H1 (cell line): ENCODE data around the gene TELO2. TPM values are rescaled to one million over a fixed set of nuclear protein-coding genes. Genes with fewer than 3 reads are reported as not detected.
A peak's percentile ranks its signal among the peaks of the same experiment; 100 is the strongest.

ENCODE experiments used
- CTCF ChIA-PET: fragments of 300-600 bp; sonication (Branson Sonifier 250); formaldehyde crosslinking; loops from one replicate; lab custom pipeline; 2021; ENCODE audit not compliant: partially characterized antibody; lab: Charles Lee
- POLR2A ChIA-PET: fragments of 300-600 bp; sonication (Branson Sonifier 250); formaldehyde crosslinking; loops from one replicate; lab custom pipeline; 2021; ENCODE audit warnings: inconsistent platforms; ENCODE audit not compliant: partially characterized antibody; lab: Charles Lee
- DNase-seq, 2 experiments: peaks; one replicate each; pipeline versions ENCODE4 v3.0.0 to v3.0.0-alpha.2; 2010 to 2022; ENCODE audit warnings: low spot score in 2 of 2, low read depth in 1 of 2, mixed read lengths in 1 of 2
- FAIRE-seq: peaks from 2 replicates; lab custom pipeline; 2011; peaks lifted over from hg19 to GRCh38; lab: Jason Lieb, UNC
- H2AFZ ChIP-seq: 2 replicates; pipeline ENCODE4 v1.8.1; 2012; ENCODE audit warnings: low read length, inconsistent platforms
- H2AK5ac ChIP-seq: 2 replicates; pipeline ENCODE4 v1.6.1; 2013; ENCODE audit warnings: low read depth, low read length
- H2BK120ac ChIP-seq: replicated peaks from 2 replicates; pipeline ENCODE3; 2013; ENCODE audit warnings: low read depth, low read length, inconsistent platforms
- H2BK12ac ChIP-seq: 2 replicates; pipeline ENCODE4 v1.6.1; 2013; ENCODE audit warnings: low read depth, low read length
- H2BK15ac ChIP-seq: 2 replicates; pipeline ENCODE4 v1.6.1; 2013; ENCODE audit warnings: low read length
- H2BK20ac ChIP-seq: 2 replicates; pipeline ENCODE4 v1.6.1; 2013; ENCODE audit warnings: low read length
- H2BK5ac ChIP-seq: 2 replicates; pipeline ENCODE4 v1.6.1; 2013; ENCODE audit warnings: low read depth, low read length
- H3K14ac ChIP-seq: 2 replicates; pipeline ENCODE4 v1.6.1; 2013; ENCODE audit warnings: inconsistent platforms; ENCODE audit not compliant: insufficient read length
- H3K18ac ChIP-seq: 2 replicates; pipeline ENCODE4 v1.6.1; 2013; ENCODE audit warnings: low read length; ENCODE audit errors: extremely low read depth
- H3K23ac ChIP-seq: 2 replicates; pipeline ENCODE4 v1.6.1; 2013; ENCODE audit warnings: inconsistent platforms; ENCODE audit not compliant: insufficient read length
- H3K23me2 ChIP-seq: 2 replicates; pipeline ENCODE4 v1.6.1; 2013; ENCODE audit warnings: low read depth, low read length
- H3K27ac ChIP-seq: 2 replicates; pipeline ENCODE4 v1.6.1; 2011; ENCODE audit warnings: low read depth, low read length, inconsistent platforms
- H3K27me3 ChIP-seq, 4 experiments: replicated peaks in 1 of 4; 1 replicate in 1 of 4; 2 replicates in 3 of 4; pipeline versions ENCODE4 v1.6.1 to v1.8.1; 2011 to 2013; ENCODE audit warnings: low read length in 3 of 4, mild to moderate bottlenecking in 3 of 4, inconsistent platforms in 2 of 4, mixed read lengths in 2 of 4, moderate library complexity in 1 of 4; ENCODE audit not compliant: control insufficient read depth in 3 of 4, insufficient read depth in 3 of 4; ENCODE audit errors: extremely low read depth in 1 of 4
- H3K36me3 ChIP-seq, 4 experiments: 2 replicates each; pipeline versions ENCODE4 v1.6.1 to v1.8.1; 2011 to 2013; ENCODE audit warnings: mild to moderate bottlenecking in 4 of 4, low read length in 3 of 4, moderate library complexity in 2 of 4, control low read depth in 1 of 4, inconsistent platforms in 1 of 4; ENCODE audit not compliant: insufficient read depth in 4 of 4, control insufficient read depth in 2 of 4
- H3K4ac ChIP-seq: replicated peaks from 2 replicates; pipeline ENCODE3; 2013; ENCODE audit warnings: low read length, low read depth, mixed read lengths, inconsistent platforms; ENCODE audit not compliant: insufficient read length
- H3K4me1 ChIP-seq, 4 experiments: replicated peaks in 1 of 4; 1 replicate in 1 of 4; 2 replicates in 3 of 4; pipeline versions ENCODE4 v1.6.1 to v1.8.1; 2011 to 2013; ENCODE audit warnings: low read length in 3 of 4, inconsistent platforms in 2 of 4, mixed read lengths in 1 of 4; ENCODE audit not compliant: insufficient read depth in 4 of 4, control insufficient read depth in 3 of 4
- H3K4me2 ChIP-seq, 2 experiments: 2 replicates each; pipeline versions ENCODE4 v1.6.1 to v1.8.1; 2011 to 2013; ENCODE audit warnings: low read depth in 2 of 2, low read length in 2 of 2, control low read depth in 1 of 2, inconsistent platforms in 1 of 2, mild to moderate bottlenecking in 1 of 2; ENCODE audit not compliant: insufficient read depth in 1 of 2
- H3K4me3 ChIP-seq, 4 experiments: fragments of 200-600, 300-600 bp in 1 of 4; sonication (generic), shearing (Covaris generic), sonication (Bioruptor Twin) in 1 of 4; 2 replicates each; pipeline versions ENCODE4 v1.5.1 to v1.8.1; 2011 to 2016; ENCODE audit warnings: low read length in 4 of 4, low read depth in 3 of 4, control low read depth in 2 of 4, inconsistent platforms in 2 of 4, mild to moderate bottlenecking in 2 of 4, mixed read lengths in 1 of 4, moderate library complexity in 1 of 4; ENCODE audit not compliant: insufficient read depth in 2 of 4; ENCODE audit errors: extremely low read depth in 1 of 4
- H3K56ac ChIP-seq: replicated peaks from 2 replicates; pipeline ENCODE3; 2013; ENCODE audit warnings: low read depth, mild to moderate bottlenecking, mixed read lengths, low read length, inconsistent platforms; ENCODE audit not compliant: insufficient read length
- H3K79me1 ChIP-seq: 2 replicates; pipeline ENCODE4 v1.6.1; 2013; ENCODE audit warnings: low read depth, low read length, control low read depth
- H3K79me2 ChIP-seq, 2 experiments: 2 replicates each; pipeline versions ENCODE4 v1.6.1 to v1.8.1; 2012 to 2013; ENCODE audit warnings: low read length in 2 of 2, mild to moderate bottlenecking in 2 of 2, inconsistent platforms in 1 of 2; ENCODE audit not compliant: insufficient read depth in 2 of 2, control insufficient read depth in 1 of 2
- H3K9ac ChIP-seq, 4 experiments: replicated peaks in 1 of 4; 1 replicate in 1 of 4; 2 replicates in 3 of 4; pipeline versions ENCODE4 v1.6.1 to v1.8.1; 2011 to 2013; ENCODE audit warnings: low read depth in 3 of 4, low read length in 3 of 4, control low read depth in 2 of 4, mild to moderate bottlenecking in 2 of 4, moderate library complexity in 2 of 4, inconsistent platforms in 1 of 4; ENCODE audit errors: extremely low read depth in 1 of 4
- H3K9me3 ChIP-seq, 2 experiments: 2 replicates each; pipeline versions ENCODE4 v1.6.1 to v1.8.1; 2012 to 2013; ENCODE audit warnings: mild to moderate bottlenecking in 2 of 2, moderate library complexity in 2 of 2, control low read depth in 1 of 2, inconsistent platforms in 1 of 2, low read depth in 1 of 2, low read length in 1 of 2, mixed read lengths in 1 of 2; ENCODE audit not compliant: insufficient read depth in 2 of 2
- H4K20me1 ChIP-seq, 2 experiments: replicated peaks in 1 of 2; 2 replicates each; pipeline versions ENCODE3 to v1.8.1; 2011 to 2013; ENCODE audit warnings: inconsistent platforms in 2 of 2, low read length in 2 of 2, mild to moderate bottlenecking in 1 of 2; ENCODE audit not compliant: insufficient read depth in 2 of 2, control insufficient read depth in 1 of 2
- H4K5ac ChIP-seq: 2 replicates; pipeline ENCODE4 v1.6.1; 2013; ENCODE audit warnings: low read length, low read depth, mixed read lengths, inconsistent platforms; ENCODE audit not compliant: insufficient read length
- H4K8ac ChIP-seq: 2 replicates; pipeline ENCODE4 v1.8.0; 2013; ENCODE audit warnings: mild to moderate bottlenecking, moderate library complexity, low read length, inconsistent platforms; ENCODE audit not compliant: insufficient read depth; ENCODE audit errors: extremely low read depth
- H4K91ac ChIP-seq: replicated peaks from 2 replicates; pipeline ENCODE3; 2013; ENCODE audit warnings: low read length, mixed read lengths, inconsistent platforms; ENCODE audit not compliant: insufficient read length
- JUND ChIP-seq: IDR thresholded peaks from 2 replicates; pipeline ENCODE4 v1.6.1; 2011; ENCODE audit warnings: mild to moderate bottlenecking, improper control_type of control experiment, low read length
- SIX5 ChIP-seq: IDR thresholded peaks from 2 replicates; pipeline ENCODE4 v1.6.1; 2011; ENCODE audit warnings: mild to moderate bottlenecking, low read depth, low read length
- SP4 ChIP-seq: IDR thresholded peaks from 2 replicates; pipeline ENCODE4 v1.6.1; 2012; ENCODE audit warnings: low read length, inconsistent platforms
- TCF12 ChIP-seq: IDR thresholded peaks from 2 replicates; pipeline ENCODE4 v1.6.1; 2011; ENCODE audit warnings: low read depth, mild to moderate bottlenecking, low read length
- ZNF274 ChIP-seq: IDR thresholded peaks from 2 replicates; pipeline ENCODE4 v1.7.0; 2012; ENCODE audit warnings: low read length, borderline replicate concordance; ENCODE audit errors: extremely low read depth
- WGBS, 2 experiments: shearing (Covaris generic) in 1 of 2; methylation state at CpG; one replicate each; pipeline versions ENCODE4 v1.1.6 to v1.1.7; 2013 to 2015; ENCODE audit warnings: low lambda C conversion rate in 2 of 2, mixed read lengths in 2 of 2, inconsistent platforms in 1 of 2, low coverage in 1 of 2, missing lambda C conversion rate in 1 of 2; ENCODE audit not compliant: insufficient replicate concordance in 2 of 2, insufficient coverage in 1 of 2, insufficient read length in 1 of 2; ENCODE audit errors: extremely low coverage in 1 of 2, missing lambda C conversion rate in 1 of 2; 5-methylcytosine and 5-hydroxymethylcytosine counted together
- polyA plus RNA-seq, 7 experiments: library from polyadenylated mRNA; depleted of rRNA in 3 of 7; stranded (reverse) in 5 of 7; unstranded in 2 of 7; fragments of >200 nt in 5 of 7; fragments of 200-250 nt in 2 of 7; gene quantifications; 1 replicate in 5 of 7; 2 replicates in 1 of 7; 4 replicates in 1 of 7; pipeline versions ENCODE4 v1.2.1 to v1.2.3, GENCODE V29; 2011 to 2013; ENCODE audit warnings: missing spikeins in 2 of 7, mixed read lengths in 2 of 7
- total RNA-seq: library from RNA; stranded (reverse); fragmentation: NEBNext Ultra II Directional; extraction: Animal tissue kit (Norgen Biotek cat#: 25700); gene quantifications from 2 replicates; pipeline ENCODE4 v1.2.1, GENCODE V29; 2021

Gene TELO2
- total and polyA plus RNA-seq, 2 of the 8 experiments (the other 6 are each of a cell fraction or from before 2014, with no cell fraction given): 39.3 to 64.8 TPM

DNA sequence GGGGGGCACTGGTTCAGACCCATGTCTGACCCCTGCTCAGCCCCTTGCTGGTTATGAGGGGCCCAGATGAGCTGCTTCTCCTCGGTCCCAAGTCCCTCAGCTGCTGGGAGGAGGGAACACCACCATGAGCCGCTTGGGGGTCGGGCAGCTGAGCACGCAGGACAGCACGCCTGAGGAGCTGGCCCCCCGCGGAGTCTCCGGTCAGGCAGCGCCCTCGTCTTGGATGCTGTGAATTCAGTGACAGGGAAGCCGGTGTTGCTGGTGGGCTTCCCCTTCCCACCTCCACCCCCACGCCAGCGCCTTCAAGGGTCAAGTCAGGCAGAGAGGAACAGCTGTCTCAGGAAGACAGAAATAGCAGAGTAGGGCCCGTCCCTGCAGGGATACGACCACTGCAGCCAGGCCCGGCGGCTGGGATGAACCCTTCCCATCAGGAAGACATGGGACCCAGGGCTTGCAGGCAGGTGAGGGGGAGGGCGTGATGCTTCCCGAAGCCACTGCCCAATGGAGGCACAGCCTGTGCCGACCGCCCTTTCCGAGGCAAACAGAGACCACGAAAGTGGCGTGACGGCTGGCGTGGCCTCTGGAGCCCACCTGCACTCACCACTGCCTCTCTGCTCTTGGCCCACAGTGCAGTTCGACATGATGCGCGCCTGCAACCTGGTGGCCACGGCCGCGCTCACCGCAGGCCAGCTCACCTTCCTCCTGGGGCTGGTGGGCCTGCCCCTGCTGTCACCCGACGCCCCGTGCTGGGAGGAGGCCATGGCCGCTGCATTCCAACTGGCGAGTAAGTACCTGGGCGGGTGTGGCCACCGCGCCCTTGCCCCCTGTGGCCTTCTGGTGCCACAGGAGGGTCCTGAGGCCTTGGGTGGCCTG, 48.4 kb downstream of the TELO2 start:
- Histone ChIP-seq H3K4me2 (no peak overlapping the region), H2BK15ac (no peak overlapping the region), H3K36me3 (no peaks in the 10 kb centered on the region), H3K4me1 (no peaks in the 10 kb centered on the region), H4K20me1 (peaks cover 0 to 5% of the 10 kb centered on the region in 2 experiments), H3K23ac (no peak overlapping the region), H2BK12ac (peak overlapping the region; percentile 27; the same call in 1 of the 2 replicates), H3K23me2 (no peaks in the 10 kb centered on the region), H2BK5ac (no peak overlapping the region), H2AK5ac (no peak overlapping the region), H3K14ac (no peak overlapping the region), H3K9ac (no peak overlapping the region), H3K4ac (no peak overlapping the region), H4K8ac (0 out of 2 replicates have a peak overlapping the region, but pooled peaks have one; percentile 65), H3K27me3 (no peaks in the 10 kb centered on the region), H3K18ac (no peak overlapping the region), H3K79me1 (no peaks in the 10 kb centered on the region), H3K27ac (no peak overlapping the region; the same call in 1 of the 2 replicates), H4K91ac (no peak overlapping the region), H2AFZ (no peak overlapping the region), H4K5ac (no peak overlapping the region), H3K56ac (no peak overlapping the region), H2BK20ac (no peak overlapping the region), H2BK120ac (no peak overlapping the region), H3K9me3 (no peaks in the 10 kb centered on the region), H3K4me3 (no peak overlapping the region), H3K79me2 (no peaks in the 10 kb centered on the region)
- no peak for TF ChIP-seq SIX5
- TF ChIP-seq SP4: no peak
- TF ChIP-seq ZNF274: no peak
- no peak for TF ChIP-seq JUND
- no peak for TF ChIP-seq TCF12
- ChIA-PET CTCF (no interaction called here), POLR2A (interaction anchor here (1.8 kb wide), 1 partner anchor 29 kb away, joined by 4 read pairs; no protein-coding TSS in a partner anchor)
- no peak for FAIRE-seq
- no peak for DNase-seq
- 92% methylated on average over 36 of the region's 41 CpGs; no CpG with 5 or more reads in 1 of the 2 experiments for WGBS, 2 experiments
